Peyer's patch (tissue), 4 donors: Measurements from ENCODE around the gene ZFP91. TPM values are rescaled to one million over a fixed set of nuclear protein-coding genes. Genes with fewer than 3 reads are reported as not detected.

Source experiments
- DNase-seq, 3 donors: peaks; one replicate each; pipeline ENCODE4 v3.0.0-alpha.2; 2017 to 2019
- H3K27ac ChIP-seq, 4 donors: fragments of 200-600 bp; sonication (generic); one replicate each; pipeline ENCODE4 v1.5.1; 2016 to 2019
- H3K27me3 ChIP-seq, 2 donors: fragments of 200-600 bp; sonication (generic); one replicate each; pipeline ENCODE4 v1.5.1; 2019
- H3K36me3 ChIP-seq, 3 donors: fragments of 200-600 bp; sonication (generic); one replicate each; pipeline ENCODE4 v1.5.1; 2016 to 2019
- H3K4me1 ChIP-seq, 4 donors: fragments of 200-600 bp; sonication (generic); one replicate each; pipeline ENCODE4 v1.5.1; 2016 to 2019
- H3K4me3 ChIP-seq, 4 donors: fragments of 200-600 bp; sonication (generic); 1 replicate in 3 of 4; 2 replicates in 1 of 4; pipeline ENCODE4 v1.5.1; 2016 to 2019; ENCODE audit warnings: mild to moderate bottlenecking in 1 of 4
- H3K9me3 ChIP-seq, 4 donors: fragments of 200-600 bp; sonication (generic); one replicate each; pipeline ENCODE4 v1.5.1; 2016 to 2019; ENCODE audit warnings: mild to moderate bottlenecking in 1 of 4
- CTCF ChIP-seq, 6 experiments: fragments of 450-650 bp in 4 of 6; fragments of 200-600 bp in 2 of 6; sonication (generic) in 1 of 6; IDR thresholded peaks; one replicate each; pipeline ENCODE4 v1.5.1; 2017 to 2019; ENCODE audit warnings: antibody characterized with exemption in 6 of 6, mild to moderate bottlenecking in 3 of 6, moderate library complexity in 1 of 6
- POLR2A ChIP-seq, 2 donors: fragments of 450-650 bp; IDR thresholded peaks; one replicate each; pipeline ENCODE4 v1.5.1; 2017; ENCODE audit warnings: antibody characterized with exemption in 2 of 2, mild to moderate bottlenecking in 2 of 2, moderate library complexity in 2 of 2
- total RNA-seq, 4 donors: library from RNA; depleted of rRNA; stranded (reverse); fragments of >200 nt; gene quantifications; one replicate each; pipeline ENCODE4 v1.1.0, GENCODE V29; 2016

The ZFP91 gene
- total RNA-seq, 4 donors from 2014 or later: 42.4 to 58.3 (median 45.9) TPM

GRCh38 chr11:58632510-58632909 is 53.6 kb downstream of the ZFP91 start:
- DNase-seq: no peak
- H3K36me3 ChIP-seq: no peaks in the 10 kb centered on the region
- TF ChIP-seq CTCF (IDR thresholded peaks at IDR 0.05) (no peak), POLR2A (IDR thresholded peaks at IDR 0.05) (no peak)
- no peaks in the 10 kb centered on the region for H3K9me3 ChIP-seq
- H3K27ac ChIP-seq: no peak overlapping the region
- no peak overlapping the region for H3K4me3 ChIP-seq
- peaks cover 0 to 5% (median 0%) of the 10 kb centered on the region in 4 donors for H3K4me1 ChIP-seq
- H3K27me3 ChIP-seq: no peaks in the 10 kb centered on the region

GRCh38 chr11:58636587-58636986 is 57.7 kb downstream of the ZFP91 start:
- Histone ChIP-seq H3K36me3 (no peaks in the 10 kb centered on the region), H3K27me3 (no peaks in the 10 kb centered on the region), H3K9me3 (no peaks in the 10 kb centered on the region), H3K4me1 (peaks cover 0 to 14% (median 3%) of the 10 kb centered on the region in 4 donors), H3K27ac (no peak overlapping the region), H3K4me3 (no peak overlapping the region)
- no peak for DNase-seq
- no peak for TF ChIP-seq POLR2A (IDR thresholded peaks at IDR 0.05)
- no peak for TF ChIP-seq CTCF (IDR thresholded peaks at IDR 0.05)

GRCh38 chr11:58637371-58637770 is 58.5 kb downstream of the ZFP91 start:
- Histone ChIP-seq H3K27me3 (no peaks in the 10 kb centered on the region), H3K4me3 (no peak overlapping the region), H3K4me1 (peaks cover 0 to 22% (median 3%) of the 10 kb centered on the region in 4 donors), H3K36me3 (no peaks in the 10 kb centered on the region), H3K9me3 (no peaks in the 10 kb centered on the region), H3K27ac (no peak overlapping the region)
- no peak for TF ChIP-seq POLR2A (IDR thresholded peaks at IDR 0.05)
- TF ChIP-seq CTCF (IDR thresholded peaks at IDR 0.05): no peak
- no peak for DNase-seq

- H3K9me3 ChIP-seq: no peaks in the 10 kb centered on the region
- H3K27me3 ChIP-seq: no peaks in the 10 kb centered on the region
- H3K4me1 ChIP-seq: peaks cover 0 to 26% (median 3%) of the 10 kb centered on the region in 4 donors
- TF ChIP-seq CTCF (IDR thresholded peaks at IDR 0.05): no peak
- no peak for TF ChIP-seq POLR2A (IDR thresholded peaks at IDR 0.05)
- DNase-seq: no peak
- H3K4me3 ChIP-seq: no peak overlapping the region
- no peak overlapping the region for H3K27ac ChIP-seq
- H3K36me3 ChIP-seq: no peaks in the 10 kb centered on the region
These were observed 60.2 kb downstream of the ZFP91 start for GRCh38 chr11:58639103-58639502.

- Histone ChIP-seq H3K36me3 (no peaks in the 10 kb centered on the region), H3K27ac (no peak overlapping the region), H3K27me3 (no peaks in the 10 kb centered on the region), H3K9me3 (no peaks in the 10 kb centered on the region), H3K4me3 (no peak overlapping the region), H3K4me1 (peaks cover 0 to 26% (median 3%) of the 10 kb centered on the region in 4 donors)
- no peak for TF ChIP-seq CTCF (IDR thresholded peaks at IDR 0.05)
- no peak for TF ChIP-seq POLR2A (IDR thresholded peaks at IDR 0.05)
- no peak for DNase-seq
These were observed 60.8 kb downstream of the ZFP91 start for GRCh38 chr11:58639669-58640068.
